Hepatocyte (in vitro differentiated cells): ENCODE measurements around the gene DSCAML1.

Experiments used
- CTCF ChIP-seq: fragments of 200-600 bp; sonication (generic); IDR thresholded peaks from 2 replicates; pipeline ENCODE4 v1.5.1; 2016; ENCODE audit warnings: antibody characterized with exemption, mild to moderate bottlenecking; ENCODE audit not compliant: poor library complexity
- EZH2 ChIP-seq: fragments of 200-600 bp; sonication (generic); IDR thresholded peaks from 2 replicates; pipeline ENCODE4 v1.6.1; 2016; ENCODE audit warnings: antibody characterized with exemption, mild to moderate bottlenecking, borderline replicate concordance
- EZH2phosphoT487 ChIP-seq: fragments of 200-600 bp; sonication (generic); IDR thresholded peaks from one replicate; pipeline ENCODE4 v1.6.1; 2018; ENCODE audit warnings: antibody characterized with exemption, mild to moderate bottlenecking, low read depth, moderate library complexity; ENCODE audit not compliant: unreplicated experiment, severe bottlenecking

GRCh38 chr11:117476531-117477142, 320.4 kb downstream of the DSCAML1 start:
- TF ChIP-seq CTCF (no peak), EZH2 (no peak), EZH2phosphoT487 (no peak)
